Bronchial epithelial cell (primary cell): ENCODE data around the gene MTHFD2L. TPM values are rescaled to one million over a fixed set of nuclear protein-coding genes. Genes with fewer than 3 reads are reported as not detected.
"Not testable (repeated sequence)": the region's sequence is repeated elsewhere in the genome, so short reads cannot be mapped to it uniquely, and the experiment has no call there.

ENCODE experiments used
- DNase-seq: peaks from one replicate; pipeline ENCODE4 v3.0.0-alpha.2; 2010; ENCODE audit warnings: low read depth
- FAIRE-seq: peaks from 2 replicates; lab custom pipeline; 2011; peaks lifted over from hg19 to GRCh38; lab: Jason Lieb, UNC
- H3K27me3 ChIP-seq: 2 replicates; pipeline ENCODE4 v1.5.1; 2011; ENCODE audit warnings: low read length; ENCODE audit not compliant: control insufficient read depth, insufficient read depth
- H3K36me3 ChIP-seq: 2 replicates; pipeline ENCODE4 v1.5.1; 2011; ENCODE audit warnings: low read length; ENCODE audit not compliant: control insufficient read depth, insufficient read depth
- H3K4me3 ChIP-seq: 2 replicates; pipeline ENCODE4 v1.5.1; 2011; ENCODE audit warnings: mild to moderate bottlenecking, low read depth, low read length, control low read depth
- total RNA-seq: library from RNA; depleted of rRNA; stranded (reverse); fragments of >200 nt; gene quantifications from 2 replicates; pipeline ENCODE4 v1.2.1, GENCODE V29; 2014
- TF ChIP-seq, protein P1 (sequence below): IDR thresholded peaks from 2 replicates; pipeline ENCODE4 v1.5.1; 2011; ENCODE audit warnings: mild to moderate bottlenecking, moderate library complexity, low read length, control low read depth, inconsistent platforms; ENCODE audit not compliant: insufficient read depth, severe bottlenecking

Gene MTHFD2L
- total RNA-seq, 1 donor from 2014 or later = 29.0 TPM

GRCh38 chr4:74202062-74202586 lies 44.2 kb downstream of the MTHFD2L start:
- Histone ChIP-seq H3K36me3 (no peaks in the 10 kb centered on the region), H3K4me3 (no peak overlapping the region), H3K27me3 (no peaks in the 10 kb centered on the region)
- TF ChIP-seq, protein P1, sequence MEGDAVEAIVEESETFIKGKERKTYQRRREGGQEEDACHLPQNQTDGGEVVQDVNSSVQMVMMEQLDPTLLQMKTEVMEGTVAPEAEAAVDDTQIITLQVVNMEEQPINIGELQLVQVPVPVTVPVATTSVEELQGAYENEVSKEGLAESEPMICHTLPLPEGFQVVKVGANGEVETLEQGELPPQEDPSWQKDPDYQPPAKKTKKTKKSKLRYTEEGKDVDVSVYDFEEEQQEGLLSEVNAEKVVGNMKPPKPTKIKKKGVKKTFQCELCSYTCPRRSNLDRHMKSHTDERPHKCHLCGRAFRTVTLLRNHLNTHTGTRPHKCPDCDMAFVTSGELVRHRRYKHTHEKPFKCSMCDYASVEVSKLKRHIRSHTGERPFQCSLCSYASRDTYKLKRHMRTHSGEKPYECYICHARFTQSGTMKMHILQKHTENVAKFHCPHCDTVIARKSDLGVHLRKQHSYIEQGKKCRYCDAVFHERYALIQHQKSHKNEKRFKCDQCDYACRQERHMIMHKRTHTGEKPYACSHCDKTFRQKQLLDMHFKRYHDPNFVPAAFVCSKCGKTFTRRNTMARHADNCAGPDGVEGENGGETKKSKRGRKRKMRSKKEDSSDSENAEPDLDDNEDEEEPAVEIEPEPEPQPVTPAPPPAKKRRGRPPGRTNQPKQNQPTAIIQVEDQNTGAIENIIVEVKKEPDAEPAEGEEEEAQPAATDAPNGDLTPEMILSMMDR = no peak
- DNase-seq (no peak), FAIRE-seq (no peak)

- Histone ChIP-seq H3K36me3 (no peaks in the 10 kb centered on the region), H3K4me3 (no peak overlapping the region), H3K27me3 (no peaks in the 10 kb centered on the region)
- TF ChIP-seq, protein P1 = no peak
- no peak for FAIRE-seq
- no peak for DNase-seq
These were observed 45.5 kb downstream of the MTHFD2L start for GRCh38 chr4:74203467-74203866.

DNA sequence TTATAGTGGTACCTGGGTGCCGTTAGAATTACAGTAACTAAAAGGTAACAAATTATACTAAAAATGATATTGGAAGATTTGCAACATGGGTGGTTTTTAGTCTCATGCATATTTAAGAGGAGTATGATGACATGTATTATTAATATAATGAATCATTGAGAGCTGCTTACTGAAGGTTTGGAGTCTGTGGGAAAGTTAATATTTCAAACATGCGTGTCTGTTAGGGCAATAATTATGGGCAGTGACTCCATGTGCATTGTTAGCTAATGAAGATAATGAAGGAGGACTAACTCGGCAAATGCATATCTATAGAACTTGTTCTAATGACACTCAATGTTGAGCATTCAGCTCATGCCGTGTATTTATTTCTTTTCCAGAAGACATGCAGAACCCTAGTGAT lies 47.1 kb downstream of the MTHFD2L start:
- DNase-seq (no peak), FAIRE-seq (no peak)
- no peaks in the 10 kb centered on the region for H3K36me3 ChIP-seq
- H3K4me3 ChIP-seq = no peak overlapping the region
- TF ChIP-seq, protein P1 = no peak
- H3K27me3 ChIP-seq = no peaks in the 10 kb centered on the region

- H3K4me3 ChIP-seq = no peak overlapping the region
- TF ChIP-seq, protein P1 = no peak
- no peaks in the 10 kb centered on the region for H3K27me3 ChIP-seq
- DNase-seq (no peak), FAIRE-seq (no peak)
- H3K36me3 ChIP-seq = no peaks in the 10 kb centered on the region
These were observed 47.6 kb downstream of the MTHFD2L start for GRCh38 chr4:74205559-74205958.

- H3K27me3 ChIP-seq = no peaks in the 10 kb centered on the region
- TF ChIP-seq, protein P1 = no peak
- H3K4me3 ChIP-seq = no peak overlapping the region
- H3K36me3 ChIP-seq = no peaks in the 10 kb centered on the region
- DNase-seq (no peak), FAIRE-seq (no peak)
These were observed 48.3 kb downstream of the MTHFD2L start for GRCh38 chr4:74206088-74206825.

DNA sequence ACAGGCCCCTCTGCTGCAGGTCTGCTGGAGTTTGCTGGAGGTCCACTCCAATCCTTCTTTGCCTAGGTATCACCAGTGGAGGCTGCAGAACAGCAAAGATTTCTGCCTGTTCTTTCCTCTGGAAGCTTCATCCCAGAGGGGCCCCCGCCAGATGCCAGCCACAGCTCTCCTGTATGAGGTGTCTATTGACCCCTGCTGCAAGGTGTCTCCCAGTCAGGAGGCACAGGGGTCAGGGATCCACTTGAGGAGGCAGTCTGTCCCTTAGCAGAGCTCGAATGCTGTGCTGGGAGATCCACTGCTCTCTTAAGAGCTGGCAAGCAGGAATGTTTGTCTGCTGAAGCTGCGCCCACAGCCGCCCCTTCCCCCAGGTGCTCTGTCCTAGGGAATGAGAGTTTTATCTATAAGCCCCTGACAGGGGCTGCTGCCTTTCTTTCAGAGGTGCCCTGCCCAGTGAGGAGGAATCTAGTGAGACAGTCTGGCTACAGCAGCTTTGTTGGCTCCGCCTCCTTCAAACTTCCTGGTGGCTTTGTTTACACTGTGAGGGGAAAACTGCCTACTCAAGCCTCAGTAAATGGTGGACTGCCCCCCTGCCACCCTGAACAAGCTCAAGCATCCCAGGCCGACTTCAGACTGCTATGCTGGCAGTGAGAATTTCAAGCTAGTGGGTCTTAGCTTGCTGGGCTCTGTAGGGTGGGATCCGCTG lies 56.7 kb downstream of the MTHFD2L start:
- DNase-seq, H3K36me3 ChIP-seq, FAIRE-seq, H3K27me3 ChIP-seq, H3K4me3 ChIP-seq: not testable (repeated sequence)

DNA sequence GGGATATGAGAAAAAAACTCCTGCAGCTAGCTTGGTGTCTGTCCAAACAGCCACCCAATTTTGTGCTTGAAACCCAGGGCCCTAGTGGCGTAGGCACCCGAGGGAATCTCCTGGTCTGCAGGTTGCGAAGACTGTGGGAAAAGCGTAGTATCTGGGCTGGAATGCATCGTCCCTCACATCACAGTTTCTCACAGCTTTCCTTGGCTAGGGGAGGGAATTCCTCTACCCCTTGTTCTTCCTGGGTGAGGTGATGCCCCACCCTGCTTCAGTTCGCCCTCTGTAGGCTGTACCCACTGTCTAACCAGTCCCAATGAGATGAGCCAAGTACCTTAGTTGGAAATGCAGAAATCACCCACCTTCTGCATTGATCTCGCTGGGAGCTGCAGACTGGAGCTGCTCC lies 57.3 kb downstream of the MTHFD2L start:
- peak; percentile 7 for FAIRE-seq
- not testable (repeated sequence) for H3K27me3 ChIP-seq, DNase-seq, H3K36me3 ChIP-seq, H3K4me3 ChIP-seq
